DMS114 treated with DMSO at 0.1 percent for 48 hours (cell line): ENCODE measurements around the gene CCDC27.
"Not testable (repeated sequence)": the region's sequence is repeated elsewhere in the genome, so short reads cannot be mapped to it uniquely, and the experiment has no call there.

Experiments used
- DNase-seq: peaks from one replicate; lab custom pipeline; 2025; ENCODE audit not compliant: unreplicated experiment; lab: John Stamatoyannopoulos, UW

CCDC27 gene

DNA sequence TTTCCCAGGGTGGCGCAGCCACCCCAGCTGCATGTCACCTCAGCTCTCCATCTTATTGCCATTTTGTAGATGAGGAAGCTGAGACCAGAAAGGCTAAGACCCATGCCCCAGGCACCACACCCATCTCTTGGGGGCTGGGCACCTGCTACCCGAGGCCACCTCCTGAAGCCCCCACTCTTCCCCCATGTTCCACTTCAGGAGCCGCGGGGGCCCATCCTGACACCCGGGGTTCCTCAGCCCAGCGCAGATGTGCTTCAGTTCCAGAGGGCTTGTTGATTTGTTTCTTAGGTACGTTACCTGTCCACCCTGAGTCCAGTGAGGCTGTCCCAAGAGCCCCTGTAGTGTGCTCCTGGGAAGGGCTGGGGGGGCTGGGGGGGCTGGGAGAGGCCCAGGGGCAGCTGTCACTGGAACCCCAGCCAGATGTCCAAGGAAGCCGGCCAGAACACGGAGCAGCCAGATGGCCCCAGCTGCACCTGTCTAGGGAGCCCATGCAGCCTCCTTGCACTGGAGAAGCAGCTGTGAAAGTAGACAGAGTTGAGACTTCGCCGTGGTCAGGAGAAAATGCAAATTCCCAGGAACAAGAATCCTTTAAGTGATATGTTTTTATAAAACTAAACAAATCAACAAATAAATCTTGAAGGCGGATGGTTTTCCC is 17.1 kb upstream of the CCDC27 start:
- no peak for DNase-seq

DNA sequence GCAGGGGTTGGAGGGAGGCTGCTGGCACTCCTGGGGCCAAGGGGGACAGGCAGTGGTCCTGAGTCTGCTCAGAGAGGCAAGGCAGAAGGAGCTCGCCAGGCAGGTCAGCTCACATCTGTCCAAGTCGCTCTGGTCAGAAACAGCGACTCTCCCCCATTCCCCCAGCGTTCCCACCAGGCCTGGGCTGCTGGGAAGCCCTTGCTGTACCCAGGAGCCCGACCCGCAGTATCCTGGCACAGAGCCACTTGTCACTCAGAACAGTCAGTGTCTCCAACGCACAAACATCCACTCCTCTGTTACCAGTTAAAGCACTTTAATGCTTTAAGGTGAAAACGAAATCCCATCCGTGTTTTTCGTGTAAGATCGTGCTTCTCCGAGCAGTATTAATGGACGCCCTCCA is 16.6 kb upstream of the CCDC27 start:
- no peak for DNase-seq

DNA sequence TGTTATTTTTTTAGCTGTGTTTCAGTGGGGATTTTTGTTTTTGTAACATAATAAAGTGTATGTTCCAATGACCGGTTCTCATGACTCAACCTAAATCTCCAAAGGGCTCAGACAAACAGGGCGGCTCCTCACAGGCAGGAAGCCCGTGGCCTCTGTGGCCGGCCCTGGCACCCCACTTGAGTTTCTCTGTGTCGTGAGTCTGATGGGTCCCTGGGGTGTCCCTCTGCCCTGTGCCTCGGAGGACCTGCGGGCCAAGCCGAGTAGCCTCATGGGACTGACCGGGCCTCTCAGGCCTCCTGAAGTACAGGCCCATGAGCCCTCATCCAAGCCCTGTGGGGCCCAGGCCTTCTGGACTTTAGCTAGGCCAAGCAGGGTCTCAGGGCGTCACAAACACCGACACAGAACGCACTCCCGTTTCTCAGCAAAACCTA is 16.1 kb upstream of the CCDC27 start:
- no peak for DNase-seq

DNA sequence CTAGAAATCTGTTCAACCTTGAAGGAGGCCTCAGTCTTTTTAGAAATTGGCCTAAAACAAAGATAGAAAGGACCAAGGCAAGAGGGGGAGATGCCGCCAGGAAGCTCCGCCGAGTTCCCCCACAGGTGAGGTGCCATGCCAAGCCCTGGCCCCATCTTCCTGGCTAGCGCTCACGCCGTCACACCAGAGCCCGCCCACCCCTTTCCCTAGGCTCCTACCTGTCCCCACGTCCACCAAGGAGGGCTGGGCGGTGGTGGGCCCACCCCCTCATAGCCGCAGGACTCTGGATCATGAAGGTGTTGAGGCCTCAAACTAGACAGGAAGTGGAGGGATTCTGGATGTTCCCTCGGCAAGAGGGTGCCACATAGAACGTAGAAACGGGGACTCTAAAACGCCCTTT is 15.5 kb upstream of the CCDC27 start:
- no peak for DNase-seq

DNA sequence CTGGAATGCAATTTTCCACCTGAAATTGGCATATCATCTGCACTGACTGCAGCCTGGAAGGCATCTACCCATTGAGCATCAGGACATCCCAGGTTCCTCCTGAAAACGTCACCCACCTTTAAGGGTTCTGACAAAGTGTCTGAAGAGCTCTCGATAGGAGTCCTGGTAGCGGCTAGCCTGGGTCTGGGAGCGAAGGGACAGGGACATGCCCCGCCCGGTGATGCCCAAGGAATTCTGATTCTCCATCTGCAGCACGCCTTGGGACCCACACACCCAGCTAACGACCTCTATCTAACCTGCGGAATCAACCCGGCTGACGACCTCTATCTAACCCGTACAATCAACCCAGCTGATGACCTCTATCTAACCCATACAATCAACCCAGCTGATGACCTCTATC is 13.3 kb upstream of the CCDC27 start:
- no peak for DNase-seq

DNA sequence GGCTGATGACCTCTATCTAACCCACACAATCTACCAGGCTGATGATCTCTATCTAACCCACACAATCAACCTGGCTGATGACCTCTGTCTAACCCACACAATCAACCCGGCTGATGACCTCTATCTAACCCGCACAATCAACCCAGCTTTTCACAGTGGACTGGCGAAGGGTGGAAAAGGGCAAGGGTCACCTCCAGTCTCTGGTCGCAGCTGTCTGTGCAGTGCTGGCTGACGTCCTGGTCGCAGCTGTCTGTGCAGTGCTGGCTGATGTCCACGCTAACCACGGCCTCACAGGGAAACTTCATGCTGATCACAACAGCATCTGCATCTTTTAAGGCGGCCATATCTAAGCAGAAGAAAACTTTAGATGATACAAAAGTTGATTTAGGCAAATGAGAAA is 12.2 kb upstream of the CCDC27 start:
- no peak for DNase-seq

DNA sequence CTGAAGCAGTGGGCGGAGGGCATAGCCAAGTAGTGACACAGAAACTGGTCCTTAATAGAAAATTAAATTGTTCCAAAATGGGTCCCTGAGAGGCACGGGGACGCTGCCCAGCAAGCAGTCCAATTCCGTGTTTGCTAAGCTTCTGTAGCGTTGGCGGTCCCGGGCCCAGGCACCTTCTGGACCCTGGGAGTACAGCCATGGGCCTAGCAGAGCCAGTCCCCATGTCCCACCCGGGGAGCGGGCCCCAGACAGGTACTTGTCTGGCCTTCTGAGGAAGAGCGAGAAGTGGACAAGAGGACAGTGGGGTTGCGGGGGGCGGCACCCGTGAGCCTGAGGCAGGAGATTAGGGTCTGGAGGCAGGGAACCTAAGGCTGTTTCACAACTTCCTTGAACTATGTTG is 11.5 kb upstream of the CCDC27 start:
- DNase-seq = no peak

DNA sequence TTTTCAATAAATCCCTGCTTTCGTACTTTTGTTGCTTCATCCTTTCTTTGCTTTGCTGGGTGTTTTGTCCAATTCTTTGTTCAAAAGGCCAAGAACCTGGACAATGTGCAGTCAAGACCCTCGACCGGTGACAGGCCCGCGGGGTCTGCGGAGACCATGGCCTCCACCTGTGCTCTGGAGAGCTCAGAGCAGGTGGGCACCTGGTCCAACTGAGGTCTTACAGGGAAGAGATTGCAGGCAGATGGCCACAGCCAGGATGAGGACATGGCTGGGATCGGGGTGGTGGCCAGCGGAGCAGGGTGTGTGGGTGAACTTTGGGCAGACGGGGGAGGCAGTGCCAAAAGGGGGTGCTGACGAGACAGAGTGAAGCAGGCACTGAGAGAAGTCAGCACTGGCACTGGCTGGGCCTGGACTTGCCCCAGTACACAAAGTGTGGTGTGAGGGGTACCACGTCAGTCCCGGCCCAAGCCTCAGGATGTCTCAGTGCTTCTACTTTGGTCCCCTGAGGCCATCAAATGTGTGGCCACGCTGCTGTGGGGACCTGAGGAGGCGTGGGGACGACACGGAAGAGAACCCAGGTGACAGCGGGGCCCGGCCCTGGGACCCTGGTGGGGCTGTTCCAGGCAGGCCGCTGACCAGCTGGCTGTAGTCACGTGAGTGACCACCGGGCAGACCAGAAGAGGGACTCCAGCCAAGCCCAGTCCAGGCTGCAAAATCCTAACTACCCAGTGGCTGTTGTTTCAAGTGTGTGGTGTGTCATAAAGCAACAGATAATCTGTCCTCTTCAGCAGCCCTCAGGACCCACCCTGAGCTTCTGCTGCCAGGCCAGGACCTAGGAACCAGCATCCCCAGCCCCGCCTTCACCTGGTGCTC is 10.4 kb upstream of the CCDC27 start:
- no peak for DNase-seq

DNA sequence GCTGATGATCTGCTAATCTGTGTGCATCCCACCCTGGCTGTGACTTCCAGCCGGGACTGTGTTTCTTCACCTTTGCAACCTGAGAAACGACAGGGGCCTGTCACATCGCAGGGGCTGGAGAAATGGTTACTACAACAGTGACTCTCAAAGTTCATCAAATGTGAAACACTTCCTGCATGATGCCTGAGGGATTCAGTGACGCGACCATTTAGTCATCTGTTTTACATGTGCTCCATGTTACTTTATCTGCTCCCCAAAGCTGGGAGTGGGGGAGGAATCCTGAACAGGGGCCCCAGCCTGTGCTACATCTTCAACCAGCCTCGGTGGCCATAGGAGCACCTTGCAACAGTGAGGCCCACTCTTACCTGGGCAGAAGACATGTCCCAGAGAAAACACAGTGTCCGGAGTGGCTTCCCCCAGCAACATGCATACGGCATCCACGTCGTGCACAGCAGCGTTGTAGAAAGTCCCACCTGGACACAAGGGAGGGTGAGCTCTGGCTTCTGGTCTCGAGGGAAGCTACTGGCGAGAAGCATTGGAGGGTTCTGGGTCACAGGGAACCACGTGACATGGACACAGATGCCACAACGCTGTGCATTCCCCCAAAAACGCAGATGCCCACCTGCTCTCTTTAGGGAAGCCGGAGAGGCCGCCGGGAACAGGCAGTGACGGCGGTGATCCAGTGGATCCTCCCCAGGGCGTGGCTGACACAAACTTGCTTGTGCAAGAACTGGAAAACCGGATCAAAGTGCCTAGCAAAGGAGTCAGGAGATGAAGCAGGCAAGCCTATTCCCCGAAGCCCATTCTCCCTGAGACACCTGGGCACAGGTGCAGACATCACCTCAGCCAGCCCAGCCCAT is 9.6 kb upstream of the CCDC27 start:
- DNase-seq = no peak

DNA sequence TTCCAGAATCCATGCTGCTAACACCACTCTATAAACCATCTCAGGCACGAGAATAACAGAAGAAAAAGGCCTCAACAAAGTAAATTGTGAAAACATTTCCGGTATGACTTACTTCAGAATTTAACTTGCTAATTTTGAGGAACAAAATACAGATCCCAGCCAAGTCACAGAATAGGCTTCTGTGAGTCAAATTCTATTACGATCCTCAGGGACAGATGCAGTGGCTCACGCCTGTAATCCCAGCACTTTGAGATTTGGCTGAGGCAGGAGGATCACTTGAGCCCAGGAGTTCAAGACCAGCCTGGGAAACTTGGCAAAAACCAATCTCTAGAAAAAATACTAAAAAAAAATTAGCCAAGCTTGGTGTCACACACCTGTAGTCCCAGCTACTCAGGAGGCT is 8.8 kb upstream of the CCDC27 start:
- no peak for DNase-seq

DNA sequence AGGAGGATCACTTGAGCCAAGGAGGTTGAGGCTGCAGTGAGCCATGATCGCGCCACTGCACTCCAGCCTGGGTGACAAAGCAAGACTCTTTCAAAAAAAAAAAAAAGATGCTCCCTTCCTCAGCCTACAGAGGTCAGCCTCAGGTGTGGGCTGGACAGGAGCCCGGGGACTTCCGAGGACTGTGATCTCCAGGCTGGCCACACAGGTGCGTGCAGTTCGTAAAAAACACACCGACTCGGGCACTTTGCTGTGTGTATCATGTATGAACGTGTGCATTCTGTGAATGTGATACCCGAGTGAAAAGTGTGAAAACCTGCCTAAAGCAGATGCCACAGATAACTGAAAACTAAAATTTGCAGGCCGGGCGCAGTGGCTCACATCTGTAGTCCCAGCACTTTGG is 8.4 kb upstream of the CCDC27 start:
- no peak for DNase-seq

DNA sequence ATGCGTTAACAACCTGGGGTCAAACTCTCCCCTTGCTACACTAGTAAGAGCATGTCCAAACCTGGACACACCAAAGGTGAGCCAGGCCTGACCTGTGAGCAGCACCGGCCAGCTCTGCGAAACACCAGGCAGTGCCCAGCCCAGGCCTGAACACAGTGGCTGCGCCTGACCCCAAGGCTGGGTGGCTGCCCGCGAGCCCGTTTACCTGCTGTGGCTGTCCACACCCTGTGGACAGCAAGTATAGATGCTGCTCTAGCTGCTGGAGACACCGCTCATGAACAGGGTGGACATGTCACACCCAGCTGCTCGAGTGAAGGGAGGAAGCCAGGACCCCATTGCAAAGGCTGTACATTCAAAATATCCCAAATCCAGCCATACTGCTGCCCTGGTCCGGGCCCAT is 7.6 kb upstream of the CCDC27 start:
- no peak for DNase-seq

DNA sequence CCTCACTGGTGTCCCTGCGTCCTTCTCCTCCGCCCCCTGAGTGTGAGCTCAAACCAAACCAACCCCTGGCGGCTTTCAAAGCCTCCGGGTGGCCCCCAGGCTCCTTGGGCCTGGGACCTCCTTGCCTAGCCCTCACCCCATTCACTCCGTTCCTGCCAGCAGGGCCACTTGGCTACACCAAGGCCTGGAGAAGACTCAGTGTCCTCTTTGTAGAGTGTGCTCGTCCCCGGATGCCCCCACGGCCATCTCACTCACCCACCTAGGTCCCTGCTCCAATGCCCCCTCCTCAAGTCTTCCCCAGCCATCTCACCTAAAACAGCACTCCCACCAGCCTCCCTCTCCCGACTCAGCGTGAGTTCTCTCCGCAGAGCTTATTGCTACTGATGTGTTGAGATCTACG is 7.2 kb upstream of the CCDC27 start:
- DNase-seq = no peak

DNA sequence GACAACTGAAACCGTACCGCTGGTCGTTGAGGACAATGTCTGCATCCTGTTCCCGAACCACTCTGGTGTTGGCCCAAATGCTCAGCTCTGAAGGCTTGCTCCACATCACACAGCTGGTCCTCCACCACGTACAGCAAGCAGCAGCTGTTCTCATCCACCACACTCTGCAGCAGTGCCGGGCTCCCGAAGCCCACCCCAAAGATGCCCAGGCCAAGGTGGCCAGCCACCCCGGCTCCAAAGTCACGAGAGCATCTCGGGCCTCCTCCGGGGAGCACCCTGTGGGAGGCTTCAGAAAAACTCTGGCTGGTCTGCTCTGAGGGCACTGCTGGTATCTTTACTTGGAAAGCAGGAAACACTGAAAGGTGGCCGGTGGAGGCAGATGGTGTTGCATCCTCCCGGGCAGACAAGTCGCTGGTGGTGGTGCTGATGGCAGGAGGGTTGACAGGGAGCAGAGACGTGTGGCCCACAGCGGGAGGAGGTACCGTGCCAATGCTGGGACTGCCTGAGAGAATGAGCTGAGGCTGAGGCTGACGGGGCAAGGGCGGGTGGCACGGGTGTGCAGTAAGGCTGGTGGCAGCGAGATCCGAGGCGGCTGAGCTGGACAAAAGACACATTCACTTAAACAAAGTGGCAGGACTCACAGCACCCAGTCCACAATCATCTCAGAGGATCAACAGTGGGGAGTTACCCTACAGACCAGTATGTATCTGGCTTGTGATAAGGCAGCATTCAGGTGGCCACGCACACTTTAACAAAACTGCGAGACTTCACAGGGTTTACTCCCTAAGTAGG is 6.5 kb upstream of the CCDC27 start:
- DNase-seq = no peak

DNA sequence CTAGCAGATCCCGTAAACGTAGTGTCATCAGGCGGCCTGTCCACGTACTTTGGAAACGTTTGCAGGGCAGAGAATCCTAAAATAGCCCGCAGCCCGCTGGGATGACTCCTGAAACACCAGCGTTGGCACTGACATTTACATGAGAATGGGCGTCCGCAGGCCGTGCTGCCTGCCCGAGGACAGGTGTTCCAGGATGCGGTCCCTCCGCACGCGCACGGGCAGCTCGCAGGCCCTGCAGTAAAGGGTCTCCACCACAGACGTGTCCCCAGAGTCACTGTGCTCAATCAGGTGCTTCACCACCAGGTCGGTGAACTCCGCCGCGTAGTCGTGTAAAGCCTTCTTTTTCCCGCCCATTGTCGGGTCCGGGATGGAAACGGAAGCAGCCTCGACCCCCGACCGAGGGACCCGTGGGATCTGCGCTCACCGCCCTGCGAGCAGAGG is 5.8 kb upstream of the CCDC27 start:
- DNase-seq = no peak

DNA sequence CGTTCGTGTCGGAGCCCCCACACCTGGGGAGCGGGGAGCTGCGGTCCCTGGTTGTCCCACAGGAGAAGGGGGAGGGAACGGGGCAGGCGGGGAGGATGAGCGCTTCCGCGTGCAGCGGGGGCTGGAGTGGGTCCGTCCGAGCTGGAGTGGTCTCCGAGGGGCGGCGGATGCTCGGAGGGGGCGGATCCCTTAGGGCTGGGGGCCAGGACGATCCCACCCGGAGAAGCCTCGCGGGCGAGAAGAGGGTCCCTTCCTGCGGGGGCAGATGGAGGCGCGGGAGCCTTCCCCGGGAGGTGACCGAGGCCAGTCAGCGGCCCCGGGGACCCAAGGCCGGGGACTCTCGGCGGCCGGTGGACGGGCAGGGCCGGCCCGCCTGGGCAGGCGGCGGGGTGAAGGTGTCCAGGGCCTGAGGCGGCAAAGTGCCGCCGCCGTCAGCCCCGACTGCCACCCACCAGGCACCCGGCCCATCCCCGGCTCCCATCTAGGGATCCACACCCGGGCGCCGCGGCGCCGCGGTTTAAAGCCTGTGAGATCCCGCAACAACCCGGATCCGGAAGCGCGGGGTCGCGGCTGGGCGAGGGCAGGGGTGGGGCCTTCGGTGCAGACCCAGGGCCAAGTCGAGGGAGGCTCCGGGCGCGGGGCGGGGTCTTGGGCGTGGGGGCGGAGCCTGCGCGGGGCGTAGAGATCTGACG is 5.3 kb upstream of the CCDC27 start:
- peak; percentile 66 for DNase-seq

DNA sequence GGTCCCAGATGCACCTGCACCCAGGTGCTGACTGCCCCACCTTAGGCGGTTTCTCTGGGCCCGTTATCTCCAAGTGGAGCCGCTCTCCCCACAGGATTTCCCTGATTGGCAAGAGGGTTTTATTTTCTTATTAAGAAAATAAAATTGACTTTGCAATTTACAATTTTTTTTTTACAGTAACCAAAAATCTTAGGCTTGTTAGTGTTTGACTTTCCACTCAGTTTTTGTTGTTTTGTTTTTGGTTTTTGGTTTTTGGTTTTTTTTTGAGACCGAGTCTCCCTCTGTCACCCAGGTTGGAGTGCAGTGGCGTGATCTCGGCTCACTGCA is 4.8 kb upstream of the CCDC27 start:
- DNase-seq = no peak

DNA sequence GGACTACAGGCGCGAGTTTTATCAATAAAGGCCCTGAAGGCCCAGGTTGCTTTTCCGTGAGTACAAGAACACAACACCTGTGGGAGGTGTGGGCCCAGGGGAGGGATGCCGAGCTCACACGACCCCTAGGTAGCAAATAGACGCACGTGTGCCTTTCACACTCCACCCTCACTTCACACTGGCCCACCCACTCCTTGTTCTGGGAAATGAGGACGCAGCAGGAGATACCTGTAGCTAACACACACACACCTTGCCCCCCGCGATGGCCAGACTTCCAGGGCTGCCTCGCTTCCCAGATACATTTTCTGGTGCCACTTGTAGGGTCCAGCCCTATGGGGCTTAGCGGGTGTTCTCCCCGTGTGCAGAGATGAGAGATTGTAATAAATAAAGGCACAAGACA is 4.3 kb upstream of the CCDC27 start:
- no peak for DNase-seq

DNA sequence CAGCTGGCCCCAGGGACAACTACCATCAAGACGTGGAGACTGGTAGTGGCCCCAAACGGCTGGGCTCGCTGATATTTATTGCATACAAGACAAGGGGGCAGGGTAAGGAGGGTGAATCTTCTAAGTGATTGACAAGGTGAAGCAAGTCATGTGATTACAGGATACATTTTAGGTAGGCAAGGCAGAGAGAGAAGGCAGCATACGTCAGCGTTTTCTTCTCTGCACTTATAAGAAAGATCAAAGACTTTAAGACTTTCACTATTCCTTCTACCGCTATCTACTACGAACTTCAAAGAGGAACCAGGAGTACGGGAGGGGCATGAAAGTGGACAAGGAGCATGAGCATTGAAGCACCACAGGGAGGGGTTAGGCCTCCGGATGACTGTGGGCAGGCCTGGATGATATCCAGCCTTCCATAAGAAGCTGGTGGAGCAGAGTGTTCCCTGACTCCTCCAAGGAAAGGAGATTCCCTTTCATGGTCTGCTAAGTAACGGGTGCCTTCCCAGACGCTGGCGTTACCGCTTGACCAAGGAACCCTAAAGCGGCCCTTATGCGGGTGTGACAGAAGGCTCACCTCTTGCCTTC is 3.8 kb upstream of the CCDC27 start:
- not testable (repeated sequence) for DNase-seq

DNA sequence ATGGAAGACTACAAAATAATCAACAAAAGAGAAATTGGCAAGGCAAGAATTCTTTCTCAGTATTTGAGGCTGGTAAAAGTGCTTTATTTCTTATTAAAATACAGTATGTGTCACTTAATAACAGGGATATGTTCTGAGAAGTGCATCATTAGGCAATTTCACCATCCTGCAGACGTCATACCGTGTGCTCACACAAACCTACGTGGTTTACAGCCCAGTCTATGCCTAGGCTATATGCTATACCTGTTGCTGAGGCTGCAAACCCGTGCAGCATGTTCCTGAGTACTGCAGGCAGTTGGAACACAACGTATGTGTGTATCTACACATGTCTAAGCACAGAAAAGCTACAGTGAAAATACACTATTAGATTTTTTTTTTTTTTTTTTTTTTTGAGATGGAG is 2.7 kb upstream of the CCDC27 start:
- no peak for DNase-seq
